SU-DHL-6 (cell line): ENCODE results near the gene PSME4.

Experiments
- H2AFZ ChIP-seq: fragments of 200-600 bp; sonication (generic); 2 replicates; pipeline ENCODE4 v1.6.1; 2014; ENCODE audit warnings: low read depth, mild to moderate bottlenecking, moderate library complexity, mixed read lengths, antibody characterized with exemption, low read length; ENCODE audit not compliant: severe bottlenecking
- H3F3A ChIP-seq: fragments of 200-600 bp; shearing (Covaris generic); 2 replicates; pipeline ENCODE4 v1.6.0; 2016; ENCODE audit warnings: antibody characterized with exemption, mild to moderate bottlenecking; ENCODE audit not compliant: insufficient read depth
- H3K27ac ChIP-seq: fragments of 200-600 bp; sonication (generic); 2 replicates; pipeline ENCODE4 v1.5.1; 2016; ENCODE audit warnings: low read depth, mild to moderate bottlenecking, low read length, moderate library complexity, mixed read lengths
- H3K27me3 ChIP-seq: fragments of 200-600 bp; sonication (generic), shearing (Covaris generic); 2 replicates; pipeline ENCODE4 v1.6.0; 2014; ENCODE audit warnings: mild to moderate bottlenecking, low read length
- H3K36me3 ChIP-seq: fragments of 200-600 bp; sonication (generic); 2 replicates; pipeline ENCODE4 v1.6.1; 2014; ENCODE audit warnings: mild to moderate bottlenecking, low read length, mixed read lengths
- H3K4me2 ChIP-seq: fragments of 300-600, 200-600 bp; shearing (Covaris generic), sonication (generic); 2 replicates; pipeline ENCODE4 v1.6.0; 2014; ENCODE audit warnings: low read length, low read depth, mild to moderate bottlenecking; ENCODE audit not compliant: poor library complexity, severe bottlenecking
- H3K4me3 ChIP-seq: fragments of 200-600 bp; sonication (generic); 2 replicates; pipeline ENCODE4 v1.5.1; 2014; ENCODE audit warnings: antibody characterized with exemption, low read length, mild to moderate bottlenecking, mixed read lengths; ENCODE audit not compliant: insufficient read depth, poor library complexity, severe bottlenecking
- H3K79me2 ChIP-seq: fragments of 200-600 bp; sonication (generic); 2 replicates; pipeline ENCODE4 v1.6.1; 2014; ENCODE audit warnings: mild to moderate bottlenecking, low read length, moderate library complexity; ENCODE audit not compliant: insufficient read depth
- H3K9ac ChIP-seq: fragments of 200-600 bp; sonication (generic); 2 replicates; pipeline ENCODE4 v1.7.0; 2014; ENCODE audit warnings: mild to moderate bottlenecking, low read length
- H3K9me2 ChIP-seq: fragments of 200-600 bp; sonication (generic); replicated peaks from 2 replicates; pipeline ENCODE4 v1.6.1; 2014; ENCODE audit warnings: low read length; ENCODE audit not compliant: insufficient read depth
- H3K9me3 ChIP-seq: fragments of 200-600 bp; sonication (generic); 2 replicates; pipeline ENCODE4 v1.6.1; 2014; ENCODE audit warnings: low read length, mixed read lengths; ENCODE audit not compliant: insufficient read depth
- H4K20me1 ChIP-seq: fragments of 200-600 bp; sonication (generic); 2 replicates; pipeline ENCODE4 v1.6.1; 2014; ENCODE audit warnings: low read depth, mild to moderate bottlenecking, antibody characterized with exemption, low read length, moderate library complexity, mixed read lengths
- CTCF ChIP-seq: fragments of 200-600 bp; sonication (generic); IDR thresholded peaks from one replicate; pipeline ENCODE4 v1.5.1; 2017; ENCODE audit warnings: antibody characterized with exemption, mild to moderate bottlenecking, low read length, moderate library complexity; ENCODE audit not compliant: insufficient read depth, poor library complexity, severe bottlenecking
- EZH2phosphoT487 ChIP-seq: fragments of 200-600 bp; sonication (generic), shearing (Covaris generic); conservative IDR thresholded peaks from 2 replicates; pipeline ENCODE4 v1.6.1; 2018; ENCODE audit warnings: mild to moderate bottlenecking, antibody characterized with exemption, low read length, moderate library complexity, mixed read lengths

PSME4 gene

GRCh38 chr2:53874401-53874950 is 96.3 kb downstream of the PSME4 start:
- Histone ChIP-seq H3K4me3 (no peak overlapping the region), H3K27me3 (no peaks in the 10 kb centered on the region), H3K9ac (no peak overlapping the region), H3K36me3 (peaks cover 37% of the 10 kb centered on the region), H3K9me2 (no peaks in the 10 kb centered on the region), H3K9me3 (no peaks in the 10 kb centered on the region), H2AFZ (no peak overlapping the region), H3K27ac (no peak overlapping the region), H3K79me2 (no peaks in the 10 kb centered on the region), H4K20me1 (no peaks in the 10 kb centered on the region), H3K4me2 (no peak overlapping the region), H3F3A (0 out of 2 replicates have a peak, but pooled peaks cover 3% of the 10 kb centered on the region)
- TF ChIP-seq CTCF, result no peak
- no peak for TF ChIP-seq EZH2phosphoT487

DNA sequence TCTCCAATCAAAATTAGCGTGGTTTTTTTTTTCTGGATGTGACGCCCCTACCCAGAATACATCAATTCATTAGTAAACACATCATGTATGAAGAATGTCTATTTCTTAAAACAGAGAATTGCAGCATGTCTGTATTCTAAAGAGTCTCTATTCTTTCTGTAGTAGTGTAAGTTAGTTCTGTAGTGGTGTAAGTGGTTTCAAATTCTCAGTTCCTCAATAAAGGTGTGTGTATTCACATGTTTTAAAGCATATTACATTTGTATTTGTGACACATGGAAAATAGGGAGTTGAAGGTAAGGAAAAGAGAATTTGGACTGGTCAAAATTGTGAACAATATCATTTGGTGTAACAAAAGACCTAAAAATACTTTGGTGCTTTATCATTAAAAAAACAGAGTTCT is 103.0 kb downstream of the PSME4 start:
- Histone ChIP-seq H3K27me3 (no peaks in the 10 kb centered on the region), H3K9me2 (no peaks in the 10 kb centered on the region), H3K4me3 (no peak overlapping the region), H3K79me2 (no peaks in the 10 kb centered on the region), H3F3A (0 out of 2 replicates have a peak, but pooled peaks cover 3% of the 10 kb centered on the region), H4K20me1 (no peaks in the 10 kb centered on the region), H3K27ac (no peak overlapping the region), H3K9ac (no peak overlapping the region), H2AFZ (no peak overlapping the region), H3K4me2 (no peak overlapping the region), H3K36me3 (peaks cover 34% of the 10 kb centered on the region; the same call in 1 of the 2 replicates), H3K9me3 (no peaks in the 10 kb centered on the region)
- no peak for TF ChIP-seq CTCF
- TF ChIP-seq EZH2phosphoT487, result no peak

DNA sequence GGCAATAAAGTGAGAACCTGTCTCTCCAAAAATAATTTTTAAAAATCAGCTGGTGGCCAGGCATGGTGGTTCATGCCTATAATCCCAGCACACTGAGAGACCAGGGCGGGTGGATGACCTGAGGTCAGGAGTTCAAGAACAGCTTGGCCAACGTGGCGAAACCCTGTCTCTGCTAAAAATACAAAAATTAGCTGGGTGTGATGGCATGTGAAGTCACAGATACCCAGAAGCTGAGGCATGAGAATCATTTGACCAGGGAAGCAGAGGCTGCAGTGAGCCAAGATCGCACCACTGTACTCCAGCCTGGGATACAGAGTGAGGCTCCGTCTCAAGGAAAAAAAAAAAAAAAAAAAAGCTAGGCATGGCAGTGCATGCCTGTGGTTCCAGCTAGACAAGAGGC is 103.6 kb downstream of the PSME4 start:
- no peaks in the 10 kb centered on the region for H3K27me3 ChIP-seq
- H3K4me2 ChIP-seq, result no peak overlapping the region
- no peaks in the 10 kb centered on the region for H3K9me3 ChIP-seq
- no peaks in the 10 kb centered on the region for H4K20me1 ChIP-seq
- no peak overlapping the region for H3K4me3 ChIP-seq
- 0 out of 2 replicates have a peak, but pooled peaks cover 2% of the 10 kb centered on the region for H3F3A ChIP-seq
- no peaks in the 10 kb centered on the region for H3K79me2 ChIP-seq
- H2AFZ ChIP-seq, result no peak overlapping the region
- H3K36me3 ChIP-seq, result peaks cover 33% of the 10 kb centered on the region; the same call in 1 of the 2 replicates
- H3K9ac ChIP-seq, result no peak overlapping the region
- no peaks in the 10 kb centered on the region for H3K9me2 ChIP-seq
- no peak for TF ChIP-seq EZH2phosphoT487
- no peak for TF ChIP-seq CTCF
- H3K27ac ChIP-seq, result no peak overlapping the region

- no peak overlapping the region for H3K27ac ChIP-seq
- H3K36me3 ChIP-seq, result peaks cover 35% of the 10 kb centered on the region; the same call in 1 of the 2 replicates
Measured at GRCh38 chr2:53865962-53866361, 104.8 kb downstream of the PSME4 start.

More at GRCh38 chr2:53865962-53866361, 104.8 kb downstream of the PSME4 start:
- H3K4me3 ChIP-seq, result no peak overlapping the region
- H3K9me3 ChIP-seq, result no peaks in the 10 kb centered on the region
- H3K9me2 ChIP-seq, result no peaks in the 10 kb centered on the region
- no peak overlapping the region for H3K9ac ChIP-seq
- no peaks in the 10 kb centered on the region for H4K20me1 ChIP-seq
- H3K27me3 ChIP-seq, result no peaks in the 10 kb centered on the region
- no peaks in the 10 kb centered on the region for H3K79me2 ChIP-seq
- H2AFZ ChIP-seq, result no peak overlapping the region
- H3F3A ChIP-seq, result 0 out of 2 replicates have a peak, but pooled peaks cover 4% of the 10 kb centered on the region
- no peak for TF ChIP-seq EZH2phosphoT487
- no peak for TF ChIP-seq CTCF
- no peak overlapping the region for H3K4me2 ChIP-seq
